NCI-H146 (cell line): ENCODE measurements around the gene TBL1Y.
"Not testable (repeated sequence)": the region's sequence is repeated elsewhere in the genome, so short reads cannot be mapped to it uniquely, and the experiment has no call there.

Experiments
- DNase-seq: peaks from one replicate; lab custom pipeline; 2025; lab: John Stamatoyannopoulos, UW

The TBL1Y gene

GRCh38 chrY:6974971-6975370 lies 64.5 kb downstream of the TBL1Y start:
- no peak for DNase-seq

- no peak for DNase-seq
Observed at GRCh38 chrY:6977783-6978182, 67.3 kb downstream of the TBL1Y start.

GRCh38 chrY:6983221-6983620 lies 72.7 kb downstream of the TBL1Y start:
- DNase-seq: no peak

- DNase-seq: no peak
Observed at GRCh38 chrY:6987811-6988210, 77.3 kb downstream of the TBL1Y start.

GRCh38 chrY:6989886-6990620 lies 79.6 kb downstream of the TBL1Y start:
- DNase-seq: no peak

- no peak for DNase-seq
Observed at GRCh38 chrY:6992041-6992440, 81.5 kb downstream of the TBL1Y start.

- no peak for DNase-seq
Observed at GRCh38 chrY:6995987-6996386, 85.5 kb downstream of the TBL1Y start.

- no peak for DNase-seq
Observed at GRCh38 chrY:6997503-6998066, 87.1 kb downstream of the TBL1Y start.

GRCh38 chrY:6999905-7000304 lies 89.4 kb downstream of the TBL1Y start:
- no peak for DNase-seq

GRCh38 chrY:7002581-7002980 lies 92.1 kb downstream of the TBL1Y start:
- no peak for DNase-seq

- no peak for DNase-seq
Observed at GRCh38 chrY:7007911-7008310, 97.4 kb downstream of the TBL1Y start.

- DNase-seq: no peak
Observed at GRCh38 chrY:7008578-7009355, 98.3 kb downstream of the TBL1Y start.

GRCh38 chrY:7013051-7013450 lies 102.6 kb downstream of the TBL1Y start:
- no peak for DNase-seq

GRCh38 chrY:7016521-7016920 lies 106.0 kb downstream of the TBL1Y start:
- DNase-seq: no peak

- DNase-seq: no peak
Observed at GRCh38 chrY:7017244-7018080, 107.0 kb downstream of the TBL1Y start.

GRCh38 chrY:7039037-7039436 lies 128.5 kb downstream of the TBL1Y start:
- no peak for DNase-seq

- DNase-seq: no peak
Observed at GRCh38 chrY:7040662-7041061, 130.2 kb downstream of the TBL1Y start.

GRCh38 chrY:7041983-7042382 lies 131.5 kb downstream of the TBL1Y start:
- no peak for DNase-seq

GRCh38 chrY:7052461-7052860 lies 142.0 kb downstream of the TBL1Y start:
- not testable (repeated sequence) for DNase-seq

- DNase-seq: no peak
Observed at GRCh38 chrY:7056886-7057285, 146.4 kb downstream of the TBL1Y start.

- DNase-seq: no peak
Observed at GRCh38 chrY:7078725-7079124, 168.2 kb downstream of the TBL1Y start.

- not testable (repeated sequence) for DNase-seq
Observed at GRCh38 chrY:7080548-7080947, 170.1 kb downstream of the TBL1Y start.
